ENCODE measurements around the gene ARHGAP24. TPM values are rescaled to one million over a fixed set of nuclear protein-coding genes. Genes with fewer than 3 reads are reported as not detected.

The ARHGAP24 gene
- total and polyA plus RNA-seq, 2 donors (not counting 1 experiment from before 2014, with no cell fraction given) = 48.4 to 141 TPM

- ChIA-PET CTCF (interaction anchor here (1.5 kb wide), 1 partner anchor 239 kb away, joined by 3 read pairs; no protein-coding TSS in a partner anchor), POLR2A (no interaction called here)
- H3K9me3 ChIP-seq (ENCODE audit: control extremely low read depth in 1 of 3, control insufficient read depth in 2 of 3, insufficient read depth in 1 of 3, low read length in 2 of 3) = peaks cover 0 to 11% (median 1%) of the 10 kb centered on the region in 3 donors
- DNase-seq = no peak
- H4K20me1 ChIP-seq (ENCODE audit: control insufficient read depth, insufficient read depth, low read length, poor library complexity, severe bottlenecking) = no peaks in the 10 kb centered on the region
- Mint-ChIP-seq H3K27ac (no peak overlapping the region), H3K27me3 (no peaks in the 10 kb centered on the region), H3K4me1 (peaks cover 38% of the 10 kb centered on the region), H3K9me3 (ENCODE audit: insufficient read depth) (no peaks in the 10 kb centered on the region), H3K4me3 (no peak overlapping the region)
- intact Hi-C loops (cut with micrococcal nuclease) = no loop called here
- H3K79me2 ChIP-seq (ENCODE audit: control insufficient read depth, insufficient read depth, low read length) = peaks cover 81% of the 10 kb centered on the region
- no peak overlapping the region for H2AFZ ChIP-seq (ENCODE audit: insufficient read depth, low read depth, low read length, poor library complexity, severe bottlenecking)
- H3K27me3 ChIP-seq (replicated peaks in 1 of 4; ENCODE audit: control extremely low read depth in 1 of 4, control insufficient read depth in 3 of 4, insufficient read depth in 4 of 4, low read length in 3 of 4) = no peaks in the 10 kb centered on the region
- H3K27ac ChIP-seq (ENCODE audit: low read length in 2 of 2) = no peak overlapping the region
- no peak for TF ChIP-seq EZH2 (IDR thresholded peaks at IDR 0.05; ENCODE audit: borderline replicate concordance, insufficient read depth, low read depth, low read length, poor library complexity, severe bottlenecking)
- TF ChIP-seq, protein P1, sequence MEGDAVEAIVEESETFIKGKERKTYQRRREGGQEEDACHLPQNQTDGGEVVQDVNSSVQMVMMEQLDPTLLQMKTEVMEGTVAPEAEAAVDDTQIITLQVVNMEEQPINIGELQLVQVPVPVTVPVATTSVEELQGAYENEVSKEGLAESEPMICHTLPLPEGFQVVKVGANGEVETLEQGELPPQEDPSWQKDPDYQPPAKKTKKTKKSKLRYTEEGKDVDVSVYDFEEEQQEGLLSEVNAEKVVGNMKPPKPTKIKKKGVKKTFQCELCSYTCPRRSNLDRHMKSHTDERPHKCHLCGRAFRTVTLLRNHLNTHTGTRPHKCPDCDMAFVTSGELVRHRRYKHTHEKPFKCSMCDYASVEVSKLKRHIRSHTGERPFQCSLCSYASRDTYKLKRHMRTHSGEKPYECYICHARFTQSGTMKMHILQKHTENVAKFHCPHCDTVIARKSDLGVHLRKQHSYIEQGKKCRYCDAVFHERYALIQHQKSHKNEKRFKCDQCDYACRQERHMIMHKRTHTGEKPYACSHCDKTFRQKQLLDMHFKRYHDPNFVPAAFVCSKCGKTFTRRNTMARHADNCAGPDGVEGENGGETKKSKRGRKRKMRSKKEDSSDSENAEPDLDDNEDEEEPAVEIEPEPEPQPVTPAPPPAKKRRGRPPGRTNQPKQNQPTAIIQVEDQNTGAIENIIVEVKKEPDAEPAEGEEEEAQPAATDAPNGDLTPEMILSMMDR (IDR thresholded peaks at IDR 0.05) = no peak
- peaks cover 4 to 6% of the 10 kb centered on the region in 2 experiments for H3K36me3 ChIP-seq (replicated peaks in 1 of 2; ENCODE audit: control extremely low read depth in 1 of 2, control insufficient read depth in 1 of 2, extremely low read depth in 1 of 2, insufficient read depth in 2 of 2, low read length in 1 of 2)
- peaks cover 15 to 17% of the 10 kb centered on the region in 2 donors for H3K4me1 ChIP-seq (ENCODE audit: control insufficient read depth in 2 of 2, insufficient read depth in 2 of 2, low read length in 2 of 2)
- WGBS (ENCODE audit: insufficient coverage) = 92% methylated on average over 2 of the region's 2 CpGs
- no peak overlapping the region for H3K4me3 ChIP-seq (ENCODE audit: control extremely low read depth in 1 of 5, extremely low read depth in 1 of 5, insufficient read depth in 1 of 5, low read depth in 2 of 5, low read length in 4 of 5)
- H3K9ac ChIP-seq (ENCODE audit: low read length) = no peak overlapping the region
- no peak overlapping the region for H3K4me2 ChIP-seq (replicated peaks; ENCODE audit: low read depth, low read length, poor library complexity, severe bottlenecking)
- no peak for ATAC-seq (ENCODE audit: low read depth)
These were observed 33.7 kb downstream of the ARHGAP24 start for GRCh38 chr4:85508654-85509053.

DNA sequence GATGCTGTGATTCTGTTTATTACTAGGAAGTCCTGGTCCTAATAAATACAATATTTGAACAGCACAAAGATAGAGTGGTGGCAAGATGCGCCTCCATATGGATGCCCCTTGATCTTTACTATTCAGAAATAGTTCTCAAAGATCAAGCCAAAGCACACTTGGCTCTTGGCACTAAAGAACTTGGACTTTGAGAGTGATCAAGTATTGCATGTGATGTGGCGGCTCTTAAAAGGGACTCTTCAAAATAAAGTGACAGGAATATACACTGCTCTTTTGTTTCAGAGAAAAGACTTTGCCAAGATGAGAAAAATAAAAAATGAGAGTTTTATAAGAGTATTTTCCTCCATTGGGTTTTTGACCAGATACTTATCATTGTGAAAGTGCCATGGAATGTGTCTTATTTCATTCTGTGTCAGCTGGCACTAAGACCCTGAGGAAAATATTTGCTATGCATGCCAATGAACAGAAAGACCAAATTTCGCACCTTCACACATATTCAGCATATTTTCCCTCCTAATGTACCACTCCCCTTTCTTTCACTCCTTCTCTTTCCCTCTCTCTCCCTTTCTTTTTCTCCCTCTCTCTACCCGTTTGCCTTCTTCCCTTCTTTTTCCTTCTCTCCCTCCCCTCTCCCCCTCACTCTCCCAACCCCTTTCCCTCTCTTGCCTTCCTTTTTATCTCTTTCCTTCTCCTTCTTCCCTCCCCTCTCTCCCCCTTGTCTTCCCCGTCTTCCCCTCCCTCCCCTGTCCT is 35.1 kb downstream of the ARHGAP24 start:
- H3K9ac ChIP-seq (ENCODE audit: low read length) = no peak overlapping the region
- POLR2A ChIA-PET = no interaction called here

More for the DNA sequence above, 35.1 kb downstream of the ARHGAP24 start:
- Histone ChIP-seq H3K36me3 (replicated peaks in 1 of 2; ENCODE audit: control extremely low read depth in 1 of 2, control insufficient read depth in 1 of 2, extremely low read depth in 1 of 2, insufficient read depth in 2 of 2, low read length in 1 of 2) (peaks cover 4 to 6% of the 10 kb centered on the region in 2 experiments), H3K4me1 (ENCODE audit: control insufficient read depth in 2 of 2, insufficient read depth in 2 of 2, low read length in 2 of 2) (peaks cover 29 to 30% of the 10 kb centered on the region in 2 donors), H3K79me2 (ENCODE audit: control insufficient read depth, insufficient read depth, low read length) (peaks cover 85% of the 10 kb centered on the region), H3K9me3 (ENCODE audit: control extremely low read depth in 1 of 3, control insufficient read depth in 2 of 3, insufficient read depth in 1 of 3, low read length in 2 of 3) (peaks cover 0 to 11% (median 1%) of the 10 kb centered on the region in 3 donors), H4K20me1 (ENCODE audit: control insufficient read depth, insufficient read depth, low read length, poor library complexity, severe bottlenecking) (peaks cover 3% of the 10 kb centered on the region), H3K27ac (ENCODE audit: low read length in 2 of 2) (no peak overlapping the region), H3K4me3 (ENCODE audit: control extremely low read depth in 1 of 5, extremely low read depth in 1 of 5, insufficient read depth in 1 of 5, low read depth in 2 of 5, low read length in 4 of 5) (no peak overlapping the region), H3K27me3 (replicated peaks in 1 of 4; ENCODE audit: control extremely low read depth in 1 of 4, control insufficient read depth in 3 of 4, insufficient read depth in 4 of 4, low read length in 3 of 4) (no peaks in the 10 kb centered on the region), H2AFZ (ENCODE audit: insufficient read depth, low read depth, low read length, poor library complexity, severe bottlenecking) (no peak overlapping the region), H3K4me2 (replicated peaks; ENCODE audit: low read depth, low read length, poor library complexity, severe bottlenecking) (no peak overlapping the region)
- no peaks in the 10 kb centered on the region for H3K9me3 Mint-ChIP-seq (ENCODE audit: insufficient read depth)
- DNase-seq (no peak), ATAC-seq (ENCODE audit: low read depth) (no peak)
- H3K4me1 Mint-ChIP-seq = peaks cover 45% of the 10 kb centered on the region
- H3K4me3 Mint-ChIP-seq = no peak overlapping the region
- H3K27ac Mint-ChIP-seq = no peak overlapping the region
- no peaks in the 10 kb centered on the region for H3K27me3 Mint-ChIP-seq
- CTCF ChIA-PET = no interaction called here
- no peak for TF ChIP-seq EZH2 (IDR thresholded peaks at IDR 0.05; ENCODE audit: borderline replicate concordance, insufficient read depth, low read depth, low read length, poor library complexity, severe bottlenecking)
- TF ChIP-seq, protein P1 (IDR thresholded peaks at IDR 0.05) = no peak
- WGBS (ENCODE audit: insufficient coverage) = 95% methylated on average over 3 of the region's 5 CpGs
- intact Hi-C loops (cut with micrococcal nuclease) = loop anchor here (5.0 kb wide), 1 partner anchor 33 kb away; the partner anchor contains the start of gene ARHGAP24
